NCI-H2029 treated with DMSO at 0.1 percent for 48 hours (cell line): ENCODE results near the gene RECQL5.
"Not testable (repeated sequence)": the region's sequence is repeated elsewhere in the genome, so short reads cannot be mapped to it uniquely, and the experiment has no call there.

Source experiments
- DNase-seq: peaks from one replicate; lab custom pipeline; 2025; lab: John Stamatoyannopoulos, UW

Gene RECQL5

GRCh38 chr17:75591722-75592302 is 75.1 kb downstream of the RECQL5 start:
- DNase-seq = no peak

- no peak for DNase-seq
Measured at GRCh38 chr17:75590849-75591721, 75.9 kb downstream of the RECQL5 start.

GRCh38 chr17:75590314-75590761 is 76.6 kb downstream of the RECQL5 start:
- DNase-seq = no peak

- no peak for DNase-seq
Measured at GRCh38 chr17:75589919-75590303, 77.0 kb downstream of the RECQL5 start.

GRCh38 chr17:75589012-75589918 is 77.7 kb downstream of the RECQL5 start:
- DNase-seq = peak; percentile 53

- no peak for DNase-seq
Measured at GRCh38 chr17:75588596-75589011, 78.3 kb downstream of the RECQL5 start.

- DNase-seq = no peak
Measured at GRCh38 chr17:75587675-75588595, 79.0 kb downstream of the RECQL5 start, which contains the start of gene MYO15B. Gene MYO15B (plus strand): TSS chr17:75587800. CDS start chr17:75588058, 258 bp downstream.

GRCh38 chr17:75584849-75585175 is 82.1 kb downstream of the RECQL5 start:
- no peak for DNase-seq

GRCh38 chr17:75583197-75583596 is 83.8 kb downstream of the RECQL5 start:
- not testable (repeated sequence) for DNase-seq

GRCh38 chr17:75581121-75581725 is 85.7 kb downstream of the RECQL5 start:
- DNase-seq = not testable (repeated sequence)
